H1 (cell line): ENCODE results near the gene PPP2R5B. TPM values are rescaled to one million over a fixed set of nuclear protein-coding genes. Genes with fewer than 3 reads are reported as not detected.

Source experiments
- CTCF ChIA-PET: fragments of 300-600 bp; sonication (Branson Sonifier 250); formaldehyde crosslinking; loops from one replicate; lab custom pipeline; 2021; ENCODE audit not compliant: partially characterized antibody; lab: Charles Lee
- POLR2A ChIA-PET: fragments of 300-600 bp; sonication (Branson Sonifier 250); formaldehyde crosslinking; loops from one replicate; lab custom pipeline; 2021; ENCODE audit warnings: inconsistent platforms; ENCODE audit not compliant: partially characterized antibody; lab: Charles Lee
- DNase-seq, 2 experiments: peaks; one replicate each; pipeline versions ENCODE4 v3.0.0 to v3.0.0-alpha.2; 2010 to 2022; ENCODE audit warnings: low spot score in 2 of 2, low read depth in 1 of 2, mixed read lengths in 1 of 2
- FAIRE-seq: peaks from 2 replicates; lab custom pipeline; 2011; peaks lifted over from hg19 to GRCh38; lab: Jason Lieb, UNC
- H2AFZ ChIP-seq: 2 replicates; pipeline ENCODE4 v1.8.1; 2012; ENCODE audit warnings: low read length, inconsistent platforms
- H2AK5ac ChIP-seq: 2 replicates; pipeline ENCODE4 v1.6.1; 2013; ENCODE audit warnings: low read depth, low read length
- H2BK120ac ChIP-seq: replicated peaks from 2 replicates; pipeline ENCODE3; 2013; ENCODE audit warnings: low read depth, low read length, inconsistent platforms
- H2BK12ac ChIP-seq: 2 replicates; pipeline ENCODE4 v1.6.1; 2013; ENCODE audit warnings: low read depth, low read length
- H2BK15ac ChIP-seq: 2 replicates; pipeline ENCODE4 v1.6.1; 2013; ENCODE audit warnings: low read length
- H2BK20ac ChIP-seq: 2 replicates; pipeline ENCODE4 v1.6.1; 2013; ENCODE audit warnings: low read length
- H2BK5ac ChIP-seq: 2 replicates; pipeline ENCODE4 v1.6.1; 2013; ENCODE audit warnings: low read depth, low read length
- H3K14ac ChIP-seq: 2 replicates; pipeline ENCODE4 v1.6.1; 2013; ENCODE audit warnings: inconsistent platforms; ENCODE audit not compliant: insufficient read length
- H3K18ac ChIP-seq: 2 replicates; pipeline ENCODE4 v1.6.1; 2013; ENCODE audit warnings: low read length; ENCODE audit errors: extremely low read depth
- H3K23ac ChIP-seq: 2 replicates; pipeline ENCODE4 v1.6.1; 2013; ENCODE audit warnings: inconsistent platforms; ENCODE audit not compliant: insufficient read length
- H3K23me2 ChIP-seq: 2 replicates; pipeline ENCODE4 v1.6.1; 2013; ENCODE audit warnings: low read depth, low read length
- H3K27ac ChIP-seq: 2 replicates; pipeline ENCODE4 v1.6.1; 2011; ENCODE audit warnings: low read depth, low read length, inconsistent platforms
- H3K27me3 ChIP-seq, 4 experiments: replicated peaks in 1 of 4; 1 replicate in 1 of 4; 2 replicates in 3 of 4; pipeline versions ENCODE4 v1.6.1 to v1.8.1; 2011 to 2013; ENCODE audit warnings: low read length in 3 of 4, mild to moderate bottlenecking in 3 of 4, inconsistent platforms in 2 of 4, mixed read lengths in 2 of 4, moderate library complexity in 1 of 4; ENCODE audit not compliant: control insufficient read depth in 3 of 4, insufficient read depth in 3 of 4; ENCODE audit errors: extremely low read depth in 1 of 4
- H3K36me3 ChIP-seq, 4 experiments: 2 replicates each; pipeline versions ENCODE4 v1.6.1 to v1.8.1; 2011 to 2013; ENCODE audit warnings: mild to moderate bottlenecking in 4 of 4, low read length in 3 of 4, moderate library complexity in 2 of 4, control low read depth in 1 of 4, inconsistent platforms in 1 of 4; ENCODE audit not compliant: insufficient read depth in 4 of 4, control insufficient read depth in 2 of 4
- H3K4ac ChIP-seq: replicated peaks from 2 replicates; pipeline ENCODE3; 2013; ENCODE audit warnings: low read length, low read depth, mixed read lengths, inconsistent platforms; ENCODE audit not compliant: insufficient read length
- H3K4me1 ChIP-seq, 4 experiments: replicated peaks in 1 of 4; 1 replicate in 1 of 4; 2 replicates in 3 of 4; pipeline versions ENCODE4 v1.6.1 to v1.8.1; 2011 to 2013; ENCODE audit warnings: low read length in 3 of 4, inconsistent platforms in 2 of 4, mixed read lengths in 1 of 4; ENCODE audit not compliant: insufficient read depth in 4 of 4, control insufficient read depth in 3 of 4
- H3K4me2 ChIP-seq, 2 experiments: 2 replicates each; pipeline versions ENCODE4 v1.6.1 to v1.8.1; 2011 to 2013; ENCODE audit warnings: low read depth in 2 of 2, low read length in 2 of 2, control low read depth in 1 of 2, inconsistent platforms in 1 of 2, mild to moderate bottlenecking in 1 of 2; ENCODE audit not compliant: insufficient read depth in 1 of 2
- H3K4me3 ChIP-seq, 4 experiments: fragments of 200-600, 300-600 bp in 1 of 4; sonication (generic), shearing (Covaris generic), sonication (Bioruptor Twin) in 1 of 4; 2 replicates each; pipeline versions ENCODE4 v1.5.1 to v1.8.1; 2011 to 2016; ENCODE audit warnings: low read length in 4 of 4, low read depth in 3 of 4, control low read depth in 2 of 4, inconsistent platforms in 2 of 4, mild to moderate bottlenecking in 2 of 4, mixed read lengths in 1 of 4, moderate library complexity in 1 of 4; ENCODE audit not compliant: insufficient read depth in 2 of 4; ENCODE audit errors: extremely low read depth in 1 of 4
- H3K56ac ChIP-seq: replicated peaks from 2 replicates; pipeline ENCODE3; 2013; ENCODE audit warnings: low read depth, mild to moderate bottlenecking, mixed read lengths, low read length, inconsistent platforms; ENCODE audit not compliant: insufficient read length
- H3K79me1 ChIP-seq: 2 replicates; pipeline ENCODE4 v1.6.1; 2013; ENCODE audit warnings: low read depth, low read length, control low read depth
- H3K79me2 ChIP-seq, 2 experiments: 2 replicates each; pipeline versions ENCODE4 v1.6.1 to v1.8.1; 2012 to 2013; ENCODE audit warnings: low read length in 2 of 2, mild to moderate bottlenecking in 2 of 2, inconsistent platforms in 1 of 2; ENCODE audit not compliant: insufficient read depth in 2 of 2, control insufficient read depth in 1 of 2
- H3K9ac ChIP-seq, 4 experiments: replicated peaks in 1 of 4; 1 replicate in 1 of 4; 2 replicates in 3 of 4; pipeline versions ENCODE4 v1.6.1 to v1.8.1; 2011 to 2013; ENCODE audit warnings: low read depth in 3 of 4, low read length in 3 of 4, control low read depth in 2 of 4, mild to moderate bottlenecking in 2 of 4, moderate library complexity in 2 of 4, inconsistent platforms in 1 of 4; ENCODE audit errors: extremely low read depth in 1 of 4
- H3K9me3 ChIP-seq, 2 experiments: 2 replicates each; pipeline versions ENCODE4 v1.6.1 to v1.8.1; 2012 to 2013; ENCODE audit warnings: mild to moderate bottlenecking in 2 of 2, moderate library complexity in 2 of 2, control low read depth in 1 of 2, inconsistent platforms in 1 of 2, low read depth in 1 of 2, low read length in 1 of 2, mixed read lengths in 1 of 2; ENCODE audit not compliant: insufficient read depth in 2 of 2
- H4K20me1 ChIP-seq, 2 experiments: replicated peaks in 1 of 2; 2 replicates each; pipeline versions ENCODE3 to v1.8.1; 2011 to 2013; ENCODE audit warnings: inconsistent platforms in 2 of 2, low read length in 2 of 2, mild to moderate bottlenecking in 1 of 2; ENCODE audit not compliant: insufficient read depth in 2 of 2, control insufficient read depth in 1 of 2
- H4K5ac ChIP-seq: 2 replicates; pipeline ENCODE4 v1.6.1; 2013; ENCODE audit warnings: low read length, low read depth, mixed read lengths, inconsistent platforms; ENCODE audit not compliant: insufficient read length
- H4K8ac ChIP-seq: 2 replicates; pipeline ENCODE4 v1.8.0; 2013; ENCODE audit warnings: mild to moderate bottlenecking, moderate library complexity, low read length, inconsistent platforms; ENCODE audit not compliant: insufficient read depth; ENCODE audit errors: extremely low read depth
- H4K91ac ChIP-seq: replicated peaks from 2 replicates; pipeline ENCODE3; 2013; ENCODE audit warnings: low read length, mixed read lengths, inconsistent platforms; ENCODE audit not compliant: insufficient read length
- ATF3 ChIP-seq: IDR thresholded peaks from 2 replicates; pipeline ENCODE4 v1.6.1; 2011; ENCODE audit warnings: low read depth, mild to moderate bottlenecking, low read length; ENCODE audit not compliant: insufficient read depth
- BCL11A ChIP-seq, 2 experiments: IDR thresholded peaks; one replicate each; pipeline ENCODE4 v1.6.1; 2011; ENCODE audit warnings: low read depth in 2 of 2, low read length in 2 of 2, mild to moderate bottlenecking in 2 of 2
- BRCA1 ChIP-seq: IDR thresholded peaks from 2 replicates; pipeline ENCODE4 v1.6.1; 2012; ENCODE audit warnings: low read depth, low read length, improper control_type of control experiment
- CBX5 ChIP-seq: fragments of 300-800, 300-1000 bp; sonication (generic); IDR thresholded peaks from 2 replicates; pipeline ENCODE4 v1.7.1; 2016; ENCODE audit warnings: antibody characterized with exemption, low read length, low read depth
- CHD2 ChIP-seq: IDR thresholded peaks from 2 replicates; pipeline ENCODE4 v1.6.1; 2012; ENCODE audit warnings: low read length, improper control_type of control experiment
- GTF2F1 ChIP-seq: IDR thresholded peaks from 2 replicates; pipeline ENCODE4 v1.6.1; 2012; ENCODE audit warnings: low read depth, low read length, improper control_type of control experiment, borderline replicate concordance
- MAFK ChIP-seq: IDR thresholded peaks from 2 replicates; pipeline ENCODE4 v1.6.1; 2012; ENCODE audit warnings: low read depth, mild to moderate bottlenecking, improper control_type of control experiment, low read length
- RAD21 ChIP-seq, 2 experiments: IDR thresholded peaks in 1 of 2; conservative IDR thresholded peaks in 1 of 2; 2 replicates each; pipeline ENCODE4 v1.6.1; 2011; ENCODE audit warnings: low read depth in 2 of 2, low read length in 2 of 2, improper control_type of control experiment in 1 of 2, inconsistent platforms in 1 of 2, mild to moderate bottlenecking in 1 of 2, moderate library complexity in 1 of 2
- RFX5 ChIP-seq: IDR thresholded peaks from 2 replicates; pipeline ENCODE4 v1.6.1; 2011; ENCODE audit warnings: low read depth, low read length, improper control_type of control experiment, borderline replicate concordance
- RNF2 ChIP-seq: fragments of 200-900, 300-1000 bp; sonication (generic); IDR thresholded peaks from 2 replicates; pipeline ENCODE4 v1.7.1; 2016; ENCODE audit warnings: borderline replicate concordance, low read depth, mild to moderate bottlenecking, antibody characterized with exemption, low read length; ENCODE audit not compliant: poor library complexity, severe bottlenecking; ENCODE audit errors: missing control alignments
- SP2 ChIP-seq: IDR thresholded peaks from 2 replicates; pipeline ENCODE4 v1.6.1; 2012; ENCODE audit warnings: mild to moderate bottlenecking, low read length, inconsistent platforms
- SRF ChIP-seq: IDR thresholded peaks from 2 replicates; pipeline ENCODE4 v1.6.1; 2011; ENCODE audit warnings: mild to moderate bottlenecking, low read depth, low read length, moderate library complexity
- TAF1 ChIP-seq: IDR thresholded peaks from 2 replicates; pipeline ENCODE4 v1.6.1; 2011; ENCODE audit warnings: mild to moderate bottlenecking, low read depth, low read length
- WGBS, 2 experiments: shearing (Covaris generic) in 1 of 2; methylation state at CpG; one replicate each; pipeline versions ENCODE4 v1.1.6 to v1.1.7; 2013 to 2015; ENCODE audit warnings: low lambda C conversion rate in 2 of 2, mixed read lengths in 2 of 2, inconsistent platforms in 1 of 2, low coverage in 1 of 2, missing lambda C conversion rate in 1 of 2; ENCODE audit not compliant: insufficient replicate concordance in 2 of 2, insufficient coverage in 1 of 2, insufficient read length in 1 of 2; ENCODE audit errors: extremely low coverage in 1 of 2, missing lambda C conversion rate in 1 of 2; 5-methylcytosine and 5-hydroxymethylcytosine counted together
- polyA plus RNA-seq, 7 experiments: library from polyadenylated mRNA; depleted of rRNA in 3 of 7; stranded (reverse) in 5 of 7; unstranded in 2 of 7; fragments of >200 nt in 5 of 7; fragments of 200-250 nt in 2 of 7; gene quantifications; 1 replicate in 5 of 7; 2 replicates in 1 of 7; 4 replicates in 1 of 7; pipeline versions ENCODE4 v1.2.1 to v1.2.3, GENCODE V29; 2011 to 2013; ENCODE audit warnings: missing spikeins in 2 of 7, mixed read lengths in 2 of 7
- total RNA-seq: library from RNA; stranded (reverse); fragmentation: NEBNext Ultra II Directional; extraction: Animal tissue kit (Norgen Biotek cat#: 25700); gene quantifications from 2 replicates; pipeline ENCODE4 v1.2.1, GENCODE V29; 2021

Gene PPP2R5B
- total and polyA plus RNA-seq, 2 of the 8 experiments (the other 6 are each of a cell fraction or from before 2014, with no cell fraction given), result 4.9 to 5.1 TPM

- no peaks in the 10 kb centered on the region for H4K20me1 ChIP-seq
- H2BK120ac ChIP-seq, result no peak overlapping the region
- H3K4me3 ChIP-seq, result no peak overlapping the region
- no peak overlapping the region for H2BK15ac ChIP-seq
- no peak overlapping the region for H3K27ac ChIP-seq
- no peak overlapping the region for H3K23ac ChIP-seq
- H4K5ac ChIP-seq, result no peak overlapping the region
- H3K56ac ChIP-seq, result no peak overlapping the region
- peaks cover 6% of the 10 kb centered on the region for H3K23me2 ChIP-seq
- CTCF ChIA-PET, result interaction anchor here (1.8 to 32.2 kb wide), 3 partner anchors 8 to 29 kb away, joined by 5 to 1058 read pairs (median 118); partner anchors contain the start of gene CDC42BPG
- H3K9me3 ChIP-seq, result no peaks in the 10 kb centered on the region
- no peak overlapping the region for H2BK20ac ChIP-seq
- H3K79me2 ChIP-seq, result no peaks in the 10 kb centered on the region
- H3K14ac ChIP-seq, result no peak overlapping the region
- H2AFZ ChIP-seq, result no peak overlapping the region
- no peak overlapping the region for H3K4ac ChIP-seq
- no peak overlapping the region for H2BK12ac ChIP-seq
- peaks cover 0 to 14% (median 8%) of the 10 kb centered on the region in 4 experiments; a peak in 6 of 7 replicates for H3K4me1 ChIP-seq
- H3K36me3 ChIP-seq, result no peaks in the 10 kb centered on the region
- H2BK5ac ChIP-seq, result no peak overlapping the region
- POLR2A ChIA-PET, result interaction anchor here (0.8 to 24.6 kb wide), 2 partner anchors 26 to 150 kb away, joined by 4 to 408 read pairs; no protein-coding TSS in a partner anchor
- no peak overlapping the region for H4K91ac ChIP-seq
- H2AK5ac ChIP-seq, result no peak overlapping the region
- no peak overlapping the region for H3K9ac ChIP-seq
- FAIRE-seq (no peak), DNase-seq (no peak)
- H3K4me2 ChIP-seq, result no peak overlapping the region
- no peak overlapping the region for H3K18ac ChIP-seq
- H3K79me1 ChIP-seq, result no peaks in the 10 kb centered on the region
- TF ChIP-seq CHD2, result no peak
- TF ChIP-seq SRF, result no peak
- no peak for TF ChIP-seq TAF1
- no peak for TF ChIP-seq RFX5
- TF ChIP-seq BRCA1, result no peak
- no peak for TF ChIP-seq CBX5
- TF ChIP-seq MAFK, result no peak
- TF ChIP-seq RNF2, result no peak
- TF ChIP-seq BCL11A (IDR thresholded peaks at IDR 0.05; ENCODE audit: low read depth in 2 of 2, low read length in 2 of 2), result no peak
- no peak for TF ChIP-seq SP2
- no peak for TF ChIP-seq ATF3
- TF ChIP-seq RAD21 (IDR thresholded peaks at IDR 0.05 in 1 of 2, conservative IDR thresholded peaks at IDR 0.05 in 1 of 2; ENCODE audit: low read depth in 2 of 2, low read length in 2 of 2), result no peak
- TF ChIP-seq GTF2F1, result no peak
- 95% methylated on average over 5 of the region's 5 CpGs; no CpG with 5 or more reads in 1 of the 2 experiments for WGBS, 2 experiments
- no peak overlapping the region for H4K8ac ChIP-seq
- H3K27me3 ChIP-seq, result no peaks in the 10 kb centered on the region; a peak in 1 of 7 replicates
Observed at GRCh38 chr11:64883575-64883974, 40.9 kb upstream of the PPP2R5B start.
